ENCODE results near the gene SLC24A3. TPM values are rescaled to one million over a fixed set of nuclear protein-coding genes. Genes with fewer than 3 reads are reported as not detected.

The SLC24A3 gene
- total and polyA plus RNA-seq, 2 of the 13 experiments (the other 11 are each of a cell fraction or from before 2014, with no cell fraction given) = not detected

DNA sequence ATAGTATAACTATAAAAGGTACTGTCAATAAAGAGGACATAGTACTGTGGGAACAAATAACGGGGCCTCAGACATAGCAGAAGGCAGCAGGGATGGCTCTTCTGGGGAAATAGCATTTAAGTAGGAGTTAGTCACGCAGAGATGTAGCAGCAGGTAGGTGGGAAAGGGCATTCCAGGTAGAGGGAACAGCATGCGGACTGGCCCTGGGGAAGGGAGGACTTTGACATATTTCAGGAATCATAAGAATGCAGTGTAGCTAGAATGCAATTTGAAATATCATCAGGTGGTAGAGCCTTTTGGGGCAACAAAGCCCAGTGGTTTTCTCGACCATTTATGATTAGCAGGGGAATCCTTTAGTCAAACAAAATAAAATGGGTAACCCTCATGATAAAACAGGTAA is 191.1 kb downstream of the SLC24A3 start:
- no peak for ATAC-seq
- FAIRE-seq = no peak
- Histone ChIP-seq H3K4me1 (ENCODE audit: insufficient read depth, low read length) (no peaks in the 10 kb centered on the region), H3K79me2 (ENCODE audit: insufficient read depth, low read length) (no peaks in the 10 kb centered on the region), H3K27ac (ENCODE audit: extremely low read length, insufficient read depth, low read length) (no peak overlapping the region), H2AFZ (ENCODE audit: low read length) (no peak overlapping the region), H3K4me3 (replicated peaks in 1 of 3; ENCODE audit: insufficient read depth in 1 of 3, low read depth in 2 of 3, low read length in 3 of 3) (no peak overlapping the region), H3K9ac (ENCODE audit: insufficient read depth, low read depth, low read length) (no peak overlapping the region), H3K4me2 (ENCODE audit: low read depth, low read length) (no peak overlapping the region), H3K36me3 (replicated peaks in 1 of 2; ENCODE audit: control insufficient read depth in 1 of 2, insufficient read depth in 2 of 2, low read length in 2 of 2) (no peaks in the 10 kb centered on the region), H4K20me1 (ENCODE audit: insufficient read depth, low read length) (no peaks in the 10 kb centered on the region), H3K9me3 (ENCODE audit: low read length) (peaks cover 26% of the 10 kb centered on the region), H3K27me3 (ENCODE audit: control insufficient read depth in 1 of 2, insufficient read depth in 2 of 2, low read length in 2 of 2) (no peaks in the 10 kb centered on the region)
- intact Hi-C loops (cut with micrococcal nuclease; ENCODE audit: unreplicated experiment) (no loop called here), in situ Hi-C loops (cut with HindIII; ENCODE audit: extremely low pct_ligation_motif_present, low pct_unique_long_range_greater_than_20kb) (no loop called here)
- ChIA-PET CTCF (ENCODE audit: low intra/inter-chr PET ratio, low total read pairs) (no interaction called here), POLR2A (no interaction called here)
- 8% methylated on average over 4 of the region's 4 CpGs for WGBS (ENCODE audit: low lambda C conversion rate)
- no TSS peak for BruUV-seq (replicated peaks)
- DNase-seq (ENCODE audit: low spot score) = no peak
- TF ChIP-seq POLR2AphosphoS5 (IDR thresholded peaks at IDR 0.05; ENCODE audit: low read depth, low read length) (no peak), ZKSCAN5 (CRISPR knock-in tag; IDR thresholded peaks at IDR 0.05) (no peak), ZUFSP (CRISPR knock-in tag; IDR thresholded peaks at IDR 0.05; ENCODE audit: borderline replicate concordance) (no peak), SUZ12 (IDR thresholded peaks at IDR 0.05; ENCODE audit: low read depth, low read length) (no peak), ZNF292 (CRISPR knock-in tag; IDR thresholded peaks at IDR 0.05; ENCODE audit: borderline replicate concordance, low read depth) (no peak), ZFAT (CRISPR knock-in tag; conservative IDR thresholded peaks at IDR 0.05) (no peak), ATF7 (IDR thresholded peaks at IDR 0.05) (no peak), ATF7 (CRISPR knock-in tag; IDR thresholded peaks at IDR 0.05) (no peak), NCOA2 (CRISPR knock-in tag; IDR thresholded peaks at IDR 0.05) (no peak), ZNF781 (CRISPR knock-in tag; IDR thresholded peaks at IDR 0.05; ENCODE audit: borderline replicate concordance, not compliant biosample characterization) (no peak), PBX3 (CRISPR knock-in tag; IDR thresholded peaks at IDR 0.05; ENCODE audit: borderline replicate concordance) (no peak), ZFP82 (CRISPR knock-in tag; IDR thresholded peaks at IDR 0.05; ENCODE audit: borderline replicate concordance) (no peak), RCOR2 (CRISPR knock-in tag; IDR thresholded peaks at IDR 0.05) (no peak), ZNF740 (CRISPR knock-in tag; IDR thresholded peaks at IDR 0.05) (no peak), SP5 (CRISPR knock-in tag; IDR thresholded peaks at IDR 0.05; ENCODE audit: borderline replicate concordance, low read depth) (no peak)
